HT-29 (cell line): ENCODE measurements around the gene ARHGAP8. TPM values are rescaled to one million over a fixed set of nuclear protein-coding genes. Genes with fewer than 3 reads are reported as not detected.
A peak's percentile ranks its signal among the peaks of the same experiment; 100 is the strongest.
"Not testable (repeated sequence)": the region's sequence is repeated elsewhere in the genome, so short reads cannot be mapped to it uniquely, and the experiment has no call there.

Source experiments
- DNase-seq: peaks from one replicate; pipeline ENCODE4 v3.0.0-alpha.2; 2015; ENCODE audit warnings: low spot score
- total RNA-seq: library from RNA; depleted of rRNA; stranded (reverse); fragments of >200 nt; shearing (Covaris generic); gene quantifications from 2 replicates; pipeline ENCODE4 v1.2.3, GENCODE V29; 2014

ARHGAP8 gene
- total RNA-seq, 1 experiment from 2014 or later = 38.1 TPM

GRCh38 chr22:44765571-44766285 lies 13.4 kb downstream of the ARHGAP8 start:
- DNase-seq = no peak

- no peak for DNase-seq
Observed at GRCh38 chr22:44773082-44773481, 20.7 kb downstream of the ARHGAP8 start.

- DNase-seq = no peak
Observed at GRCh38 chr22:44775862-44776261, 23.5 kb downstream of the ARHGAP8 start.

GRCh38 chr22:44776605-44777363 lies 24.4 kb downstream of the ARHGAP8 start:
- no peak for DNase-seq

GRCh38 chr22:44777364-44777755 lies 25.0 kb downstream of the ARHGAP8 start:
- DNase-seq = peak; percentile 5

GRCh38 chr22:44780876-44781449 lies 28.6 kb downstream of the ARHGAP8 start:
- no peak for DNase-seq

GRCh38 chr22:44782363-44782963 lies 30.1 kb downstream of the ARHGAP8 start:
- no peak for DNase-seq

GRCh38 chr22:44783091-44783490 lies 30.7 kb downstream of the ARHGAP8 start:
- DNase-seq = no peak

GRCh38 chr22:44783581-44783980 lies 31.2 kb downstream of the ARHGAP8 start:
- no peak for DNase-seq

GRCh38 chr22:44786136-44786535 lies 33.8 kb downstream of the ARHGAP8 start:
- no peak for DNase-seq

- no peak for DNase-seq
Observed at GRCh38 chr22:44786610-44787009, 34.2 kb downstream of the ARHGAP8 start.

- DNase-seq = no peak
Observed at GRCh38 chr22:44787832-44788231, 35.5 kb downstream of the ARHGAP8 start.

GRCh38 chr22:44793106-44793505 lies 40.7 kb downstream of the ARHGAP8 start:
- no peak for DNase-seq

- DNase-seq = no peak
Observed at GRCh38 chr22:44793506-44794172, 41.3 kb downstream of the ARHGAP8 start.

GRCh38 chr22:44795701-44796630 lies 43.6 kb downstream of the ARHGAP8 start:
- DNase-seq = no peak

- DNase-seq = no peak
Observed at GRCh38 chr22:44797181-44797725, 44.9 kb downstream of the ARHGAP8 start.

- no peak for DNase-seq
Observed at GRCh38 chr22:44799077-44799945, 46.9 kb downstream of the ARHGAP8 start.

GRCh38 chr22:44799946-44800634 lies 47.7 kb downstream of the ARHGAP8 start:
- not testable (repeated sequence) for DNase-seq

GRCh38 chr22:44801476-44801875 lies 49.1 kb downstream of the ARHGAP8 start:
- DNase-seq = no peak
